ENCODE measurements around the gene SPEM2.

Gene SPEM2

GRCh38 chr17:7475764-7476422 is 50.5 kb downstream of the SPEM2 start:
- H3K4me1 ChIP-seq (ENCODE audit: control insufficient read depth, insufficient read depth, low read length) = peaks cover 54% of the 10 kb centered on the region
- H3K9me3 ChIP-seq (ENCODE audit: control insufficient read depth in 2 of 2, low read length in 2 of 2) = no peaks in the 10 kb centered on the region
- H3K4me3 ChIP-seq (ENCODE audit: low read length in 2 of 2) = peak overlapping the region in 1 of 2 donors; percentile 92
- no peaks in the 10 kb centered on the region for H3K27me3 ChIP-seq (ENCODE audit: control insufficient read depth in 1 of 2, insufficient read depth in 2 of 2, low read length in 2 of 2)
- H3K36me3 ChIP-seq (ENCODE audit: control insufficient read depth in 2 of 2, insufficient read depth in 2 of 2, low read length in 2 of 2) = peaks cover 0 to 2% of the 10 kb centered on the region in 2 donors
- peak overlapping the region; percentile 97 for H3K27ac ChIP-seq (ENCODE audit: low read length)
- peak overlapping the region in 1 of 2 donors; percentile 51 for H3K9ac ChIP-seq (ENCODE audit: low read length in 2 of 2)

GRCh38 chr17:7476494-7476893 is 51.1 kb downstream of the SPEM2 start:
- Histone ChIP-seq H3K36me3 (ENCODE audit: control insufficient read depth in 2 of 2, insufficient read depth in 2 of 2, low read length in 2 of 2) (peaks cover 0 to 2% of the 10 kb centered on the region in 2 donors), H3K27me3 (ENCODE audit: control insufficient read depth in 1 of 2, insufficient read depth in 2 of 2, low read length in 2 of 2) (no peaks in the 10 kb centered on the region), H3K9me3 (ENCODE audit: control insufficient read depth in 2 of 2, low read length in 2 of 2) (no peaks in the 10 kb centered on the region), H3K4me1 (ENCODE audit: control insufficient read depth, insufficient read depth, low read length) (peaks cover 54% of the 10 kb centered on the region), H3K4me3 (ENCODE audit: low read length in 2 of 2) (peak overlapping the region in 1 of 2 donors; percentile 92), H3K9ac (ENCODE audit: low read length in 2 of 2) (peak overlapping the region in 1 of 2 donors; percentile 51), H3K27ac (ENCODE audit: low read length) (peak overlapping the region; percentile 97)

GRCh38 chr17:7476951-7477350 is 51.5 kb downstream of the SPEM2 start:
- H3K9me3 ChIP-seq (ENCODE audit: control insufficient read depth in 2 of 2, low read length in 2 of 2) = no peaks in the 10 kb centered on the region
- H3K27ac ChIP-seq (ENCODE audit: low read length) = peak overlapping the region; percentile 97
- H3K27me3 ChIP-seq (ENCODE audit: control insufficient read depth in 1 of 2, insufficient read depth in 2 of 2, low read length in 2 of 2) = no peaks in the 10 kb centered on the region
- peak overlapping the region in 1 of 2 donors; percentile 51 for H3K9ac ChIP-seq (ENCODE audit: low read length in 2 of 2)
- H3K4me3 ChIP-seq (ENCODE audit: low read length in 2 of 2) = peak overlapping the region; percentile 59 to 92
- peaks cover 0 to 2% of the 10 kb centered on the region in 2 donors for H3K36me3 ChIP-seq (ENCODE audit: control insufficient read depth in 2 of 2, insufficient read depth in 2 of 2, low read length in 2 of 2)
- H3K4me1 ChIP-seq (ENCODE audit: control insufficient read depth, insufficient read depth, low read length) = peaks cover 51% of the 10 kb centered on the region

All from stomach smooth muscle (tissue), 2 donors.